ENCODE data around the gene FBXO8. TPM values are rescaled to one million over a fixed set of nuclear protein-coding genes. Genes with fewer than 3 reads are reported as not detected.
"Not testable (repeated sequence)": the region's sequence is repeated elsewhere in the genome, so short reads cannot be mapped to it uniquely, and the experiment has no call there.

FBXO8 gene
- polyA plus RNA-seq, 5 donors = 22.7 to 31.3 (median 30.2) TPM

DNA sequence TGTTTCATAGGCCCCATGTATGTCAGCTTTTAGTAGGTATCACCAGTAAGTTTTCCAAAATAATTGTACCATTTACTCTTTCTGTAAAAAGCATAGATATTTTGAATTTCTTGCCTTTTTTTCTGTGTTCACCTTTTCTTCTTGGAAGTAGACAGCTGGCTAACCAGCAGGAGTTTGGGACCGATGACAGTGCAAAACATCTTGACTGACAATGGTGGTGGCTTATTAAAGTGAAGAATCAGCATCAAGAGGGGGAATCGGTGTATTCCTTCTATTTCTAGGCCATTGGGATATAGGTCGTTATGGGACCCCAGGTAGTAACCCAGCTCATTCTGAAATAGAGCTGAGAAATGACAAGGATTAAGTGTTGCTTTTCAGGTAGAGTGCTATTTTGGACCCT, 3.4 kb upstream of the FBXO8 start:
- DNase-seq = no peak

DNA sequence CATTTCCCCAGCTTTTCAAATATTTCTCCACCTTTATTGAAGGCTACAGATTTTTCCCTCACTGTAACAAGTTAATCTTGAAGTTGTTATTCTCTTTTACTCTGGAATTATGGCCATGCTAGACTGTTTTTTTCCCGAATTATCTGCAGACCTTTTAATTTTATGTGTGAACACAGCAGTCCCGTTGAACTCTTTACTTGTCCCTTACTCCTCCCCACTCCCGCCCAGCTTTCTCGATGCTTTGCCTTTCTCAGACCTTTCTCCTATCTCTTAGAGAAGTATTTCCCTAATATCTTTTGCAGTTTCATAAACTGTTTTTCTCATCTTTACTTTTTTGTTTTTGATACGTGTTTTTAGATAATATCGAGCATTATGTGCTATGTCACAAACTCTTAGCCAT, 1.0 kb upstream of the FBXO8 start:
- no peak for DNase-seq

DNA sequence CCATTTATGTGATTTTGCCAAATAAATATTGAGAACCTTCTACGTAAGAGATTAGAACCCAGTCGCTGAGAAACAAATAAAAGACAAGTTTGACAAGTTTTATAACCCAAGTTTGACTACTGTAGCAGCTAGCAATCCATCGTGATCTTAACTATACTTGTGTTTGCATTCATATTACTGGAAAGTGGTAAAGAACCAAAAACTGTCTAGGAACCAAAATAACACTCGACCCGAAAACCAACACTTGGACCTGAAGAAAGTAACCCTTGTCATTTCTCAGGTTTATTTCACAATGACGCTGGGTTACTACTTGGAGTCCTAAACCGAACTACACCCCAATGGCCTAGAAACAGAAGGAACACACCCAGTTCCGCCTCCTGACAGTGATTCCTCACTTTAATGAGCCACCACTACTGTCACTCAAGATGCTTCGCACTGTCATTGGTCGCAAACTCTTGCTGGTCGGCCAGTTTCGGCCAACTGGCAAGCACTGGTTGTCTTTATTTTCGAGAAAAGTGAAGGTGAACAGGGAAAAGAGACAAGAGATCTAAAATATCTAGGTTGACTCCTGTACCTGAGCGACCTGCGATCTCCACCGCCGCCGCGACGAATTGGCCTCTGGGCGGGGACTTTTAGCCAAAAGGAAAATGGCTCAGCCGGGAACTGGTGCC, 496 bp downstream of the FBXO8 start:
- DNase-seq = peak; percentile 75 to 86

DNA sequence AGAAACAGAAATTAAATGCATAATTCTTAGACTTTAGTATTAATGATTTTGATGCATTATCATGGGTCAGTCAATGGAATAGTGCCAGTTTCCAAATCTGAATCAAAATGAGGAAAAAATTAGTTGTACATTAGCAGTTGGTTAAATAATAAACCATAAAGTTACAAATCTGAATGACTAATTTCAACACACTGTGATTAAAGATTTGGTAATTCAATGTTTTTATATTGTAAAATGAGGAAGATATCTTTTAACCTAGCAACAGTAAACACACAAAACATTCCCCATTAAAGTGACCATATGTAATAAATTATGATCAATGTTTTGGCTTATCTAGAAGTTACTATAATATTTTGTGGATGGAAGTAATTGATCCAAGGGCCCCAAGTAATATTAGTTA, 1.6 kb downstream of the FBXO8 start:
- no peak for DNase-seq

DNA sequence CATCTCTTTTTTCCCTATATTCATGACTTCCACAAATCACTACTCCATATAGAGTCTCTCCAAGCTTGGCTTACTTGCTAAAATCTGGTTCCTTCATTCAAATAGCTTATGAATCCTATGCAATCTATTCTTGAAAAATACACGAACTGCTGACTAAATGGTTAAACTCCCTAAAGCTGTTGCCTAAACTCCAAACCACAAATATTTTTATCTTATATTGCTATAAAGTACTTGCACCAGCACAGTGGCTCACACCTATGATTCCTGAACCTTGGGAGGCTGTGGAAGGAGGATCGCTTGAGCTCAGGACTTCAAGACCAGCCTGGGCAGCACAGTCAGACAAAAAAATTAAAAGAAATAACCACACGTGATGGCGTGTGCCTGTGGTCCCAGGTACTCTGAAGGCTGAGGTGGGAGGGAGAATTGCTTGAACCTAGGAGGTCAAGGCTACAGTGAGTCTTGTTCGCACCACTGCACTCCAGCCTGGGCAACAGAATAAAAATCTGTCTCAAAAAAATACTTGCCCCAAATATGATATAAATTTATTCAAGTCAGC, 2.2 kb downstream of the FBXO8 start:
- DNase-seq = no peak

DNA sequence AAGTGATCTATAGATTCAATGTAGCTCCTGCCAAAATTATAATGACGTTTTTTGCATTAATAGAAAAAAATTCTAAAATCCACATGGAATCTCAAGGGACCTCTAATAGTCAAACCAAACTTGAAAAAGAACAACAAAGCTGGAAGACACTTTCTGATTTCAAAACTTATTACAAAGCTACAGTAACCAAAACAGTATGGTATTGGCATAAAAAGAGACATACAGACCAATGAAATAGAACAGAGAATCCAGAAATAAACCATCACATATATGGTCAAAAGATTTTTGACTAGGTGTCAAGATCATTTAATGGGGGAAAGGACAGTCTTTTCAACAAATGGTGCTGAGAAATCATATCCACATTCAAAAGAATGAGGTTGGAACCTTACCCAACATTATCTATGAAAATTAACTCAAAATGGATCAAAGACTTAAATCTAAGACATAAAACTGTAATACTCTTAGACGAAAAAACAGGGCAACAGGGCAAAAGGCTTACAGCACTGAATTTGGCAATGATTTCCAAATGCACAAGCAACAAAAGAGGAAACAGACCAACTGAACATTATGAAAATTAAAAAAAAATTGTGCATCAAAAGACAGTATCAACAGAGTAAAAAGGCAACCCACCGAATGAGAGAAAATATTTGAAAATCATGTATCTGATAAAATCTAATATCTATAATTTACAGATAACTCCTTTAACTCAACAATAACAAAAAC, 3.9 kb downstream of the FBXO8 start:
- no peak for DNase-seq

DNA sequence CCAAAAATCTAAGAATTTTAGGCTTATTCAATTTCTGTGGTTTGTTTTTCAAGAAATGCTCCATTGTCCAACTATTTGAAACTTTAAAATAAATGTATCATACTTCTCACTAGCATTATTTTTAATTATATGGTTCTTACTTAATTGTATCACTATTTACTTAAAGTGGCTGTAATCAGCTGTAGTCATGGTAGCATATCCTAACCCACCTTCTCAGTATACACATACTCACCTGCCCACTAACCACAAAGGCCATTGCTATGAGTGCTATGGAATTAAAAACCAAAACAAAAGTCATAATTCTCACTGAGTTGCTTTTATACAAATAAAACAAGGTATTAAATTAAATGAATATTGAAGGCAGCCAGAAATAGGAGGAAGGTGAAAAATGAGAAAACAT, 5.0 kb downstream of the FBXO8 start:
- DNase-seq = no peak

DNA sequence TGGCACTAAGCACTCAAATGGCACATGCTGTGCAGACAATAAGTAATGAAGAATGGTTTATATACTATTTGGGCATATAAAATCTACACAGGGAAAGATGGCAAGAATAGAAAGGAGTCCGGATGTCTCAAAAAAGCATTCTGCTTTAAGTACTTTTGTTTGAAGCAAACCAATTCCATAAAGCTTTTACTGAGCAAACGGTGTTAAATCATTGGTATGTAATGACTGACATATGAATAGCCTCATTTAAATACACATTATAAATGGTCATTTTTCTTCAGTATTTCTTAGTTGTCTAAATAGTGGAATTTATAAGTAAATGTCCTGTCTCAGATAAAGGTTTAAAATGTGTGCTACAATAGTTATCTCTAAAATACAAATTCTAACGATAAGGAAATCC, 6.0 kb downstream of the FBXO8 start:
- DNase-seq = no peak

DNA sequence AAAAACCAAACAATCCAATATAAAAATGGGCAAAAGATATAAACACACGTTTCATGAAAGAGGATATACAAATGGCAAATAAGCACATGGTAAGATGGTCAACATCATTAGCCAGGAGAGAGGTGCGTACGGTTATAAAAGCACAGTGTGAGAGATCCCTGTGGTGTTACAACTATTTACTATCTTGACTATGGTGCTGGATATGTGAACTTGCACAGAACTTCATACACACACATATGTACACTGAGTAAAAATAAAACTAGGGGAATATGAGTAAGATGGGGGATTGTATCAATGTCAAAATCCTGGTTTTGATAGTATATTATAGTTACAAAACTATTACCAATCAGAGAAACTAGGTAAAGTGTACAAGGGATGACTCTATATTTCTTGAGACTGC, 8.4 kb downstream of the FBXO8 start:
- no peak for DNase-seq

DNA sequence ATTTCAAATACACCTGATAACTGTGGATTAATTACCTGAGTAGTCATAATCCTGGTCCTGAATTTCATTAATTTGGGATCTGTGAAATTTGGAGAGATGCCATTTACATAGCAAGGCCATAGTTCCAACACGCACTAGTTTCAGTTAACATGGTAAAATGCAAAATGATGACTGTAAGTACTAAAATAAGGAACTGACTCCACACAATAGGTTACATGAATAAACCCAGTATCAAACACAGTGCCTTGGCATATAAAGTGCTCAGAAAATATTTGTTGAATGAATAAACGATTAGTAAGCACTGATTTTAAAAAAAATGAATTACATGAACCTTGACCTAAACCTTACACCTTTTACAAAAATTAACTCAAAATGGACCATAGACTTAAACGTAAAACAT, 9.0 kb downstream of the FBXO8 start:
- DNase-seq = no peak

DNA sequence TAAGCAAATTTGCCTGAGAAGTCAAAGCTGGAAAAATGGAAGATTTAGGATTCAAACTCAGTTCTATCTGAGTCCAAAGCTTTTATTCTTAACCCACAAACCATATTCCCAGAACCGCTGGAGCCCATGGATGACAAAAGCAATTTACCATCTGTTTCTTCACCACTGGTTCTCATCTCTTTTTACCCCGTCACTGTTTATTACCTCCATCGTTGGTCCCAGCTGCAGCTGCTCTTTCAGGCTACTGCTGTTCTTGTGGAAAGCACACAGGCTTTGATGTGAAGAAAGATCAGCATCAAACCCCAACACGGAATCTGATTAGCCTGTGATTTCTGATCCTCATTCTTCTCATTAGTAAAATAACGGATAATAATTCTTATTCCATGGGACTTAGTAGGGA, 9.5 kb downstream of the FBXO8 start:
- no peak for DNase-seq

DNA sequence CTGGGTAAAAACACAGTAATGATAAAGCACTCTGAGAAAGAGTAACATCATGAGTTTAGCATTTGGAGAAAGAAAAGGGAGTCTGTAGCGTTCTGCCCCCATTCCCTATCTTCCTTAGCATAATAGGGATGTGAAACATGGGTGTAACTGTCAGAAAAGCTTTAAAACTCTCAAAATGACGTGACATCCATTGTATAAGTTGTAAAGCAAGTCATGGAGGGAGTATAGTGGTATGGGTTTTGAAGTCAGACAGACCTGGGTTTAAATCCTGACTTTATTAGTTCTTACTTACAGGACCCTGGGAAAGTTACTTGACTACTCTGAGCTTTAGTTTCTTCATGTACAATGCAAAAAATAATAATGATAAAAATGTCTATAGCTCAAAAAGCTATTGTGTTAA, 17.1 kb downstream of the FBXO8 start:
- no peak for DNase-seq

DNA sequence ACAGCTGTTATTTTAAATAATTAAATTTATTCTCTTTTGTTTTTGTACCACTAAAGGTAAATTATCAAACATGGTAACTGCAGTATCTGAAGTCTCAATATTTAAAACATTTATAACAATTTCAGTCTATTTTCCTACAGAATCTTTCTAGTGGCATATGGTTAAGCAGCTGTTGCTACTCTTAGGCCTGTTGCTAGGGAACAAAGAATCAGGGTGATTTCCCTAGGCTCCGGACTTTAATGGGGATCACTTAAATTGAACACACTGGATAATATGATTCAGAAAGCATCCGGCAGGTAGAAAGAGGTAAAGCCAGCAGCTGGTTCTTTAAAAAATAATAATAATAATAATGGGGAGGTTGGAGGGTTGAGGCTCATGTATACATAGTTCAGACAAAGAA, 17.6 kb downstream of the FBXO8 start:
- no peak for DNase-seq

DNA sequence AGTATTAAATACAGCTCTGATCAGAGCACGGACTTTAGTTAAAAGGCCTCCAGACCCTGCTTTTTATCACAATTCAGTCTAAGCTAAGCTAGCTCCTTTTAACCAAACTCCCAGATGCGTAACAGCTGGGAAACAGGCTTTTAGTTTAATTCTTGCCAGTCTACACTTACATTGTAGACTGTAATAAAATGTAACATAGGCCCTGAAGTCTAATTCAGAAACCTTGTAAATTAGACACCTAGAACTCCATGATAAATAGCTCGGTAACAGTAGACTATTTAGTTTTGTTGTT, 20.1 kb downstream of the FBXO8 start:
- no peak for DNase-seq

DNA sequence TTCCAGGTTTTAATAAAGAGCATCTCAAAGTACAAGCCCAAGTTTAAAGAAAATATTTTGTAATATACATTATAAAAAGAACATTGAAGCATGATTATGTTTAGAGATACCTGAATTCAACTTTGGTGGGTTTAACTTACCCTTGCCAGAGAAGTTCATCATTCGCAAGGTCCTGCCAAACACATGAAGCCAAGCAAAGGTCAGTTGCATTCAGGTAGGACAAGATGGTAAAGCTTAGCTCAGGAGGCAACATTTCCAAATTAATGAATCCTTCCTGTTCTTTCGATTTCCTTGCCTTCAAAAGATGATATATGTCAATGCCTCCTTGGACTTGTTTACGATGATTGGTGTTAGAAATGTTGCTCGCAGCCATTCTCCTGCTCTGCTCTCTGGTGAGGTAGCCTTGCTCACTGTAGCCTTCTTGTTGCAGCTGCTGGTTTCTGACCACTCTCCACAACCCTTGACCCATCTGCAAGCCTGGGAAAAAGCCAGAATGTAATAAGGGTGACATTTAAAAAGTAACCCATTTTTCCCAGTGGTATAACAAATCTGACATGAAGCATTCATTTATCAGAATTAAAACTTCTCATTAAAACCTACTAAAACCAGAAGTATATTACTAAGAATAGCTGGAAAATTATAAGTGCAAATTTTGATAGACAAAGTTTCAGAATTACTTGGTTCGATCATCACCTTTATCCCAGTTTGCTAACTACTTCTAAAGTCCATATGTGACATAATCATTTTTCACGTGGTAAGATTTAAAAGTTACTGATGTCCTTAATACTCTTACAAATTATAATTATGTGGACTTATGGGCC, 20.6 kb downstream of the FBXO8 start:
- DNase-seq = no peak

DNA sequence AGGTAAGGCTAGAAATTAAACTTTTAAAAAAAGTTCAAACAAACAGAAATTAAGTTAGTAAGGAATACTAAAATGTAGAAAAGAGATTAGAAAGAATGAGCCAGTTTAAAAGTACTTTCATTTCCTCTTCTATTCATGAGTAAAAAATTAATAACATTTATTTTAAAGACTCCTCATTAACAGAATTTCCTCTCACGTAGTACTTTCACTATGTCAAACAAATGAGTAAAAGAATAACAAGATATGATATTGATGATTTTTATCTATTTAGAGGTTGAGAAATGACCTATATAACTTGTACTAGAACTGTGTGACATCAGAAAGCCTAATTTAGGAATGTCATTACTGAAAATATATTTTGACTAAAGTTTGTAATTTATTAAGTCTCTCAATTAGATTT, 22.0 kb downstream of the FBXO8 start:
- not testable (repeated sequence) for DNase-seq

DNA sequence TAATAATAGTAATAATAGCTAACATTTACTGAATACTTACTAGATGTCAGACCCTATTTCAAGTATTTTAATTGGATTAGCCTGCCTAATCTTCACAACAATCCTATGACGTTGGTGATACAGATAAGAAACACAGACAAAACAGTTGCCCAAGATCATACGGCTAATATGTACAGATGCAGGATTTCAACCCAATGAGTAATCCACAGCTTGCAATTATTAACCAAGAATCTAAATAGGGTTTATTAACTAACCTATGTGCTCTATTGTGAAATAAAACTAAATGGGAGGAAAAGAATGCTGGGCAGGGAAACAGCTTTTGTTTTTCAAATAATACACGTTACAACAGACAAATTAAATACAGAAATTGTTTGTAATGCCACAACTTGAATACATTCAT, 23.4 kb downstream of the FBXO8 start:
- DNase-seq = no peak

DNA sequence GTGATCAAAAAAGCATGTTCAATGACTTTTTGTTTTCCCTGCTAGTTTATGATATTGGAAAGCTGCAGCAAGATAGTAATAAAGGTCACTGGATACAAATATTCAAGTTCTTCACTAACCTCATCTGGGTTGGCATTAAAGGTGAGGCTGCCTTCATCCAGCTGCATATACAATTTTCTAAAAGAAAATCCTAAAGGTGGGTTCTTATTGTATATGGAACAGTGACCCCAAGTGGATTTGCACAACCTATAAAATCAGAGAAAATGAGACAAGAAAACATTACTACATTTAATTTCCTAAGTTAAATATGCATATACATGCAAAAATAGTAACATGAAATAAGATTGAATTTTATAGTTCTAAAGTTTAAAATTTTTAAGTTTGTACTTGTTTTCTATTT, 23.9 kb downstream of the FBXO8 start:
- DNase-seq = no peak

DNA sequence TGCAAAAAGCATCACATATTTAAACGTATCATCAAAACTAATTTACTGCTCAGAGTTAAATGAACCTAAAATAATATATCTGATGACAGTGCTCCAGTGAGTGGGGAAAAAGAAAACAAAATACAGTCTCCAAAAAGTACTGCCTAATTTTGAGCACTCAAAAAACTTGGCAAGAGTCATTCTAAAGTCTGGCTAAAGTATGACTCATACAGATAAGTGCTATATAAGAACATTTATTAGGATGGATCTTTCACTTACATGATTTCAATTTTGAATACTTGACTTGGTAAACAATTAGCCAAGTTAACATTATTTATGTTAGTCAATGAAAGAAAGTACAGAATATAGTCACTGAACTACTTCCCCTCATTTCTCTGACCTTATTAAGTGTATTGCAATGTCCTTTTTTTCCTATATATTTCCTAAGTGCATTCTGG, 27.2 kb downstream of the FBXO8 start:
- DNase-seq = no peak

DNA sequence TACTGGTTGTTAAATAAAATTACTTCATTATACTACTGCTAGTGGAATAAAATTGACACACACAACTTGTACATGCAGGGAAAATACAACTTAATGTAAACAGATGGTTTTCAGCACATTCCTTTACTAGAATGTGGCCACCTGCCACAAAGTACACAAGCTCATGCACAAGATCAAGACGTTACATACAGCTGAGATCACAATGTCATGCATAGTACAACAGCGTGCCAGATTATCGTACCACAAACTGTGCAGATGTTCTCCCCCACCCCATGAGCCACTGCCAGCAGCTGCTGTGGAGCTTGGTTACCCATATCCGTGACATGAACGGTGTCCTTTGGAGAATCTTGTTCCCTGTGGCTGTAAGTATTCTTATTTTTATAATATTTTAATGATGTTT, 27.7 kb downstream of the FBXO8 start:
- DNase-seq = no peak

DNA sequence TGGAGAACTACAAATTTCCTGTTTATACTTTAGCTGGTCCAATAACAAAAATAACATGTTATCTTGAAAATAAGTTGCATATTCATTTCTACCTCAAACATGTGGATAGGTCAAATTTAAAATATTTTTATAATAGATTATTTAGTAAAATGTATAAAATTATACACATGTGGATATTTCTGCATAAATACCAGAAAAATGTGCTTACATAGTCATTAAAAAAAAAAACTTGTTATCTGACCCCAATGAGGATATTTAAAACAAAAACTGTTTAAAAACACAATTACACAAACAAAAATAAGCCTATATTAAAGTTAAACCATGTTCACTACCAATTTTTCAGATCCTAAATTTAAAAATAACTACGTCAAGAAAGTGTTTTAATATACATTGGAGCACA, 28.1 kb downstream of the FBXO8 start:
- no peak for DNase-seq

DNA sequence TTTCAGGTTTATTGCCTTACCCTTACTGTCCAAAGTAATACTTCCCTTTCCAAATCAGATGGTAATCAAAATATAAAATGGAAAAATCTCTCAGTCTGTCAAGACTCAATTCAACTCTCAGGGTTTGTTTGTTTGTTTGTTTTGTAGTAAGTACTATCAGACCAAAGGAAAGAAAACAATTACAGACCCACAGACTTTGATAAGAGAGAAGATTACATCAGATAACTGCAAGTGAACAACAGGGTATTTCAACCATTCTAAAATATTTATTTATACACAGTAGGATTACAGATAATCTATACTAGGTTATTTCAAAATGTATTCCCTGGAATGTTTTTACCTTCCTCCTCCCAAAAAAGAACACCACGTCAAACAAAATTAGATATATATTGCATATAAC, 28.9 kb downstream of the FBXO8 start:
- DNase-seq = no peak

DNA sequence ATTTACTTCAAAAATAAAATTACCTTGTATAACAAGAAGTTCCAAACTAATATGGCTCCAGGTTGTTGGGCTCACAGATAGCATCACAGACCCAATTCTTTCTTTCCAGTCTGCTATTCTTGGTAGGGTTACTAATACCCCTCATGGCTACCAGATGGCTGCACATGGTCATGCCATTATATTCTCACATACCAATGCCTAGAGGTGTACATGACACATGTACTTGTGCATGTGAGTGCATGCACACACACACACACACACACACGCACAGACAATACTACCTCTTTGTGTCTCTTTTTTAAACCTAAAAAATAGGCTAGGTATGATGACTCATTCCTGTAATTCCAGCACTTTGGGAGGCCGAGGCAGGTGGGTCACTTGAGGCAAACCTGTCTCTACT, 31.1 kb downstream of the FBXO8 start:
- no peak for DNase-seq

Measured in right lung (tissue), 5 donors.